HepG2 (cell line): Measurements from ENCODE around the gene TMEM269. TPM values are rescaled to one million over a fixed set of nuclear protein-coding genes. Genes with fewer than 3 reads are reported as not detected.

Source experiments
- HNRNPK ChIP-seq: fragments of 200-400 bp; formaldehyde crosslinking; IDR thresholded peaks from 2 replicates; pipeline ENCODE4 v1.6.1; 2018; ENCODE audit warnings: low read length, low read depth, moderate library complexity, mild to moderate bottlenecking; ENCODE audit not compliant: poor library complexity, severe bottlenecking
- HNRNPL ChIP-seq: fragments of 200-400 bp; formaldehyde crosslinking; IDR thresholded peaks from 2 replicates; pipeline ENCODE4 v1.6.1; 2017; ENCODE audit warnings: mild to moderate bottlenecking, low read depth, low read length
- JDP2 ChIP-seq: sonication (generic); formaldehyde crosslinking; IDR thresholded peaks from 2 replicates; pipeline ENCODE4 v1.8.1; 2022; ENCODE audit warnings: missing genetic modification reagents, borderline replicate concordance
- SATB2 ChIP-seq: sonication (generic); formaldehyde crosslinking; IDR thresholded peaks from 2 replicates; pipeline ENCODE4 v1.5.0; 2020; ENCODE audit warnings: missing genetic modification reagents
- TEAD3 ChIP-seq: optimal IDR thresholded peaks from 2 replicates; pipeline ENCODE3; 2016; ENCODE audit warnings: borderline replicate concordance
- TFDP2 ChIP-seq: sonication (generic); formaldehyde crosslinking; IDR thresholded peaks from 2 replicates; pipeline ENCODE4 v1.4.0; 2020; ENCODE audit warnings: missing genetic modification reagents
- TGIF2 ChIP-seq: IDR thresholded peaks from 2 replicates; pipeline ENCODE4 v1.6.1; 2016; ENCODE audit warnings: control low read depth, missing compliant biosample characterization
- THAP8 ChIP-seq: sonication (generic); formaldehyde crosslinking; IDR thresholded peaks from 2 replicates; pipeline ENCODE4 v1.5.1; 2020; ENCODE audit warnings: missing genetic modification reagents, mild to moderate bottlenecking, borderline replicate concordance
- ZFP37 ChIP-seq: sonication (generic); formaldehyde crosslinking; IDR thresholded peaks from 2 replicates; pipeline ENCODE4 v1.4.0; 2020; ENCODE audit warnings: missing genetic modification reagents, borderline replicate concordance
- ZKSCAN1 ChIP-seq: fragments of 150-350 bp; IDR thresholded peaks from 2 replicates; pipeline ENCODE4 v1.6.1; 2014; ENCODE audit warnings: low read length
- ZNF33A ChIP-seq: sonication (generic); formaldehyde crosslinking; IDR thresholded peaks from 2 replicates; pipeline ENCODE4 v1.5.1; 2020; ENCODE audit warnings: missing genetic modification reagents, mild to moderate bottlenecking, moderate library complexity, borderline replicate concordance
- ZNF501 ChIP-seq: sonication (generic); formaldehyde crosslinking; IDR thresholded peaks from 2 replicates; pipeline ENCODE4 v1.5.1; 2020; ENCODE audit warnings: mild to moderate bottlenecking, moderate library complexity, missing genetic modification reagents
- ZNF710 ChIP-seq: sonication (generic); formaldehyde crosslinking; IDR thresholded peaks from 2 replicates; pipeline ENCODE4 v1.5.0; 2020; ENCODE audit warnings: mild to moderate bottlenecking, missing genetic modification reagents, borderline replicate concordance
- ZNF83 ChIP-seq: sonication (generic); formaldehyde crosslinking; IDR thresholded peaks from 2 replicates; pipeline ENCODE4 v1.4.0; 2020; ENCODE audit warnings: missing genetic modification reagents, mild to moderate bottlenecking, borderline replicate concordance
- polyA plus RNA-seq, 8 experiments: library from polyadenylated mRNA; depleted of rRNA in 3 of 8; stranded (reverse) in 7 of 8; unstranded in 1 of 8; fragments of >200 nt; fragmentation: Illumina TruSeq in 4 of 8; extraction: Trizol in 4 of 8; gene quantifications; 2 replicates each; pipeline versions ENCODE4 v1.2.1 to v1.2.3, GENCODE V29; 2011 to 2016; ENCODE audit warnings: low read depth in 4 of 8, missing spikeins in 1 of 8, mixed read lengths in 1 of 8; ENCODE audit not compliant: insufficient read depth in 1 of 8
- total RNA-seq, 5 experiments: library from RNA; depleted of rRNA; stranded (reverse); fragments of >200 nt; fragmentation: Illumina TruSeq; extraction: Trizol; gene quantifications; 2 replicates each; pipeline ENCODE4 v1.2.3, GENCODE V29; 2016; ENCODE audit warnings: low read depth in 1 of 5
- TF ChIP-seq, protein P1 (sequence below): sonication (generic); formaldehyde crosslinking; IDR thresholded peaks from 2 replicates; pipeline ENCODE4 v1.4.0; 2020; ENCODE audit warnings: mild to moderate bottlenecking, low read depth, missing genetic modification reagents
- TF ChIP-seq, protein P2 (sequence below): sonication (generic); formaldehyde crosslinking; IDR thresholded peaks from 2 replicates; pipeline ENCODE4 v1.5.0; 2020; ENCODE audit warnings: missing genetic modification reagents
- TF ChIP-seq, protein P3 (sequence below): sonication (generic); formaldehyde crosslinking; IDR thresholded peaks from 2 replicates; pipeline ENCODE4; 2020; ENCODE audit warnings: missing genetic modification reagents, mild to moderate bottlenecking, borderline replicate concordance
- TF ChIP-seq, protein P4 (sequence below): sonication (generic); formaldehyde crosslinking; IDR thresholded peaks from 2 replicates; pipeline ENCODE4 v1.4.0; 2020; ENCODE audit warnings: missing genetic modification reagents

TMEM269 gene
- total and polyA plus RNA-seq, 2 of the 13 experiments (the other 11 are each of a cell fraction or from before 2014, with no cell fraction given) = 0.15 to 0.21 TPM

- no peak for TF ChIP-seq JDP2 (CRISPR knock-in tag)
- peak; percentile 35 for TF ChIP-seq TEAD3 (CRISPR knock-in tag)
- TF ChIP-seq ZNF710 (CRISPR knock-in tag) = no peak
- TF ChIP-seq THAP8 (CRISPR knock-in tag) = no peak
- TF ChIP-seq, protein P1, sequence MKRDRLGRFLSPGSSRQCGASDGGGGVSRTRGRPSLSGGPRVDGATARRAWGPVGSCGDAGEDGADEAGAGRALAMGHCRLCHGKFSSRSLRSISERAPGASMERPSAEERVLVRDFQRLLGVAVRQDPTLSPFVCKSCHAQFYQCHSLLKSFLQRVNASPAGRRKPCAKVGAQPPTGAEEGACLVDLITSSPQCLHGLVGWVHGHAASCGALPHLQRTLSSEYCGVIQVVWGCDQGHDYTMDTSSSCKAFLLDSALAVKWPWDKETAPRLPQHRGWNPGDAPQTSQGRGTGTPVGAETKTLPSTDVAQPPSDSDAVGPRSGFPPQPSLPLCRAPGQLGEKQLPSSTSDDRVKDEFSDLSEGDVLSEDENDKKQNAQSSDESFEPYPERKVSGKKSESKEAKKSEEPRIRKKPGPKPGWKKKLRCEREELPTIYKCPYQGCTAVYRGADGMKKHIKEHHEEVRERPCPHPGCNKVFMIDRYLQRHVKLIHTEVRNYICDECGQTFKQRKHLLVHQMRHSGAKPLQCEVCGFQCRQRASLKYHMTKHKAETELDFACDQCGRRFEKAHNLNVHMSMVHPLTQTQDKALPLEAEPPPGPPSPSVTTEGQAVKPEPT = no peak
- no peak for TF ChIP-seq SATB2
- no peak for TF ChIP-seq HNRNPK
- TF ChIP-seq, protein P2, sequence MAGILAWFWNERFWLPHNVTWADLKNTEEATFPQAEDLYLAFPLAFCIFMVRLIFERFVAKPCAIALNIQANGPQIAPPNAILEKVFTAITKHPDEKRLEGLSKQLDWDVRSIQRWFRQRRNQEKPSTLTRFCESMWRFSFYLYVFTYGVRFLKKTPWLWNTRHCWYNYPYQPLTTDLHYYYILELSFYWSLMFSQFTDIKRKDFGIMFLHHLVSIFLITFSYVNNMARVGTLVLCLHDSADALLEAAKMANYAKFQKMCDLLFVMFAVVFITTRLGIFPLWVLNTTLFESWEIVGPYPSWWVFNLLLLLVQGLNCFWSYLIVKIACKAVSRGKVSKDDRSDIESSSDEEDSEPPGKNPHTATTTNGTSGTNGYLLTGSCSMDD (CRISPR knock-in tag) = no peak
- TF ChIP-seq ZFP37 (CRISPR knock-in tag) = no peak
- TF ChIP-seq TGIF2 (CRISPR knock-in tag) = no peak
- TF ChIP-seq, protein P3, sequence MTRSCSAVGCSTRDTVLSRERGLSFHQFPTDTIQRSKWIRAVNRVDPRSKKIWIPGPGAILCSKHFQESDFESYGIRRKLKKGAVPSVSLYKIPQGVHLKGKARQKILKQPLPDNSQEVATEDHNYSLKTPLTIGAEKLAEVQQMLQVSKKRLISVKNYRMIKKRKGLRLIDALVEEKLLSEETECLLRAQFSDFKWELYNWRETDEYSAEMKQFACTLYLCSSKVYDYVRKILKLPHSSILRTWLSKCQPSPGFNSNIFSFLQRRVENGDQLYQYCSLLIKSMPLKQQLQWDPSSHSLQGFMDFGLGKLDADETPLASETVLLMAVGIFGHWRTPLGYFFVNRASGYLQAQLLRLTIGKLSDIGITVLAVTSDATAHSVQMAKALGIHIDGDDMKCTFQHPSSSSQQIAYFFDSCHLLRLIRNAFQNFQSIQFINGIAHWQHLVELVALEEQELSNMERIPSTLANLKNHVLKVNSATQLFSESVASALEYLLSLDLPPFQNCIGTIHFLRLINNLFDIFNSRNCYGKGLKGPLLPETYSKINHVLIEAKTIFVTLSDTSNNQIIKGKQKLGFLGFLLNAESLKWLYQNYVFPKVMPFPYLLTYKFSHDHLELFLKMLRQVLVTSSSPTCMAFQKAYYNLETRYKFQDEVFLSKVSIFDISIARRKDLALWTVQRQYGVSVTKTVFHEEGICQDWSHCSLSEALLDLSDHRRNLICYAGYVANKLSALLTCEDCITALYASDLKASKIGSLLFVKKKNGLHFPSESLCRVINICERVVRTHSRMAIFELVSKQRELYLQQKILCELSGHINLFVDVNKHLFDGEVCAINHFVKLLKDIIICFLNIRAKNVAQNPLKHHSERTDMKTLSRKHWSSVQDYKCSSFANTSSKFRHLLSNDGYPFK (CRISPR knock-in tag) = no peak
- no peak for TF ChIP-seq TFDP2 (CRISPR knock-in tag)
- TF ChIP-seq HNRNPL = no peak
- TF ChIP-seq ZNF501 = no peak
- TF ChIP-seq ZNF33A (CRISPR knock-in tag) = no peak
- no peak for TF ChIP-seq ZNF83 (CRISPR knock-in tag)
- TF ChIP-seq, protein P4, sequence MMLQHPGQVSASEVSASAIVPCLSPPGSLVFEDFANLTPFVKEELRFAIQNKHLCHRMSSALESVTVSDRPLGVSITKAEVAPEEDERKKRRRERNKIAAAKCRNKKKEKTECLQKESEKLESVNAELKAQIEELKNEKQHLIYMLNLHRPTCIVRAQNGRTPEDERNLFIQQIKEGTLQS (CRISPR knock-in tag) = no peak
- no peak for TF ChIP-seq ZKSCAN1
Measured at GRCh38 chr1:42765832-42766740, 18.7 kb upstream of the TMEM269 start (continued).
